ENCODE data around the gene KLF6.

Gene KLF6

GRCh38 chr10:3811291-3811870 lies 26.4 kb upstream of the KLF6 start:
- DNase-seq (ENCODE audit: low spot score): no peak

GRCh38 chr10:3808689-3809199 lies 23.7 kb upstream of the KLF6 start:
- DNase-seq (ENCODE audit: low spot score): no peak

- no peak for DNase-seq (ENCODE audit: low spot score)
Observed at GRCh38 chr10:3807928-3808496, 23.0 kb upstream of the KLF6 start.

GRCh38 chr10:3807211-3807927 lies 22.4 kb upstream of the KLF6 start:
- DNase-seq (ENCODE audit: low spot score): no peak

GRCh38 chr10:3806603-3807002 lies 21.6 kb upstream of the KLF6 start:
- DNase-seq (ENCODE audit: low spot score): no peak

- DNase-seq (ENCODE audit: low spot score): no peak
Observed at GRCh38 chr10:3805791-3806461, 20.9 kb upstream of the KLF6 start.

GRCh38 chr10:3805201-3805790 lies 20.3 kb upstream of the KLF6 start:
- no peak for DNase-seq (ENCODE audit: low spot score)

- no peak for DNase-seq (ENCODE audit: low spot score)
Observed at GRCh38 chr10:3803927-3804741, 19.1 kb upstream of the KLF6 start.

- DNase-seq (ENCODE audit: low spot score): no peak
Observed at GRCh38 chr10:3803295-3803926, 18.4 kb upstream of the KLF6 start.

GRCh38 chr10:3802526-3803265 lies 17.7 kb upstream of the KLF6 start:
- DNase-seq (ENCODE audit: low spot score): no peak

- no peak for DNase-seq (ENCODE audit: low spot score)
Observed at GRCh38 chr10:3801558-3802192, 16.7 kb upstream of the KLF6 start.

- no peak for DNase-seq (ENCODE audit: low spot score)
Observed at GRCh38 chr10:3800586-3800985, 15.6 kb upstream of the KLF6 start.

- no peak for DNase-seq (ENCODE audit: low spot score)
Observed at GRCh38 chr10:3797750-3798149, 12.7 kb upstream of the KLF6 start.

GRCh38 chr10:3793553-3793952 lies 8.5 kb upstream of the KLF6 start:
- no peak for DNase-seq (ENCODE audit: low spot score)

- DNase-seq (ENCODE audit: low spot score): no peak
Observed at GRCh38 chr10:3792710-3793219, 7.8 kb upstream of the KLF6 start.

- no peak for DNase-seq (ENCODE audit: low spot score)
Observed at GRCh38 chr10:3791974-3792633, 7.1 kb upstream of the KLF6 start.

- DNase-seq (ENCODE audit: low spot score): no peak
Observed at GRCh38 chr10:3790858-3791257, 5.8 kb upstream of the KLF6 start.

- no peak for DNase-seq (ENCODE audit: low spot score)
Observed at GRCh38 chr10:3790272-3790671, 5.3 kb upstream of the KLF6 start.

- DNase-seq (ENCODE audit: low spot score): no peak
Observed at GRCh38 chr10:3789621-3790020, 4.6 kb upstream of the KLF6 start.

All from HuH-7.5 (cell line).